PC-3 (cell line): ENCODE data around the gene USP17L12. TPM values are rescaled to one million over a fixed set of nuclear protein-coding genes. Genes with fewer than 3 reads are reported as not detected.
"Not testable (repeated sequence)": the region's sequence is repeated elsewhere in the genome, so short reads cannot be mapped to it uniquely, and the experiment has no call there.

Experiments used
- ATAC-seq: fragments of 200-7000 bp; cut with Tn5 transposase; 2 replicates; pipeline ENCODE4 v1.9.1; 2020; ENCODE audit warnings: mild to moderate bottlenecking, moderate library complexity
- Bru-seq: library from RNA; stranded (reverse); fragments of 400-500 nt; gene quantifications from one replicate; lab custom pipeline; 2021; lab: Mats Ljungman, UMichigan
- BruChase-seq, 2 experiments: library from RNA; stranded (reverse); fragments of 400-500 nt; gene quantifications; one replicate each; lab custom pipeline; 2021; lab: Mats Ljungman, UMichigan
- BruUV-seq: library from RNA; stranded (reverse); fragments of 400-500 nt; replicated peaks from 2 replicates; lab custom pipeline; 2021; lab: Mats Ljungman, UMichigan
- CTCF ChIA-PET: fragments of 300-600 bp; sonication (Branson Sonifier 250); formaldehyde crosslinking; loops from one replicate; lab custom pipeline; 2022; ENCODE audit warnings: antibody characterized with exemption; lab: Charles Lee
- POLR2A ChIA-PET: fragments of 300-600 bp; sonication (Branson Sonifier 250); formaldehyde crosslinking; loops from one replicate; lab custom pipeline; 2022; ENCODE audit warnings: antibody characterized with exemption; ENCODE audit not compliant: unreplicated experiment; lab: Charles Lee
- DNase-seq: peaks from one replicate; pipeline ENCODE4 v3.0.0-alpha.2; 2015
- H2AFZ ChIP-seq: fragments of 300-600 bp; sonication (generic); 2 replicates; pipeline ENCODE4 v1.6.0; 2016; ENCODE audit warnings: antibody characterized with exemption, low read length
- H3F3A ChIP-seq: fragments of 300-600 bp; sonication (generic); one replicate; pipeline ENCODE4 v1.6.0; 2017; ENCODE audit warnings: antibody characterized with exemption, low read length, control low read depth, mild to moderate bottlenecking; ENCODE audit not compliant: unreplicated experiment
- H3K27ac ChIP-seq: fragments of 300-600 bp; sonication (generic); 2 replicates; pipeline ENCODE4 v1.5.1; 2016; ENCODE audit warnings: mild to moderate bottlenecking, low read length
- H3K27me3 ChIP-seq: fragments of 300-600 bp; sonication (generic); 2 replicates; pipeline ENCODE4 v1.6.1; 2016; ENCODE audit warnings: low read length, mixed read lengths
- H3K36me3 ChIP-seq: fragments of 300-600 bp; sonication (generic); 2 replicates; pipeline ENCODE4 v1.6.1; 2016; ENCODE audit warnings: low read depth, mixed run types, low read length, mixed read lengths
- H3K4me1 ChIP-seq: fragments of 300-600 bp; sonication (generic); 2 replicates; pipeline ENCODE4 v1.5.1; 2016; ENCODE audit warnings: low read length; ENCODE audit not compliant: insufficient read depth
- H3K4me2 ChIP-seq: fragments of 300-600 bp; sonication (generic); 2 replicates; pipeline ENCODE4 v1.6.0; 2016; ENCODE audit warnings: low read length
- H3K4me3 ChIP-seq: fragments of 300-600 bp; sonication (generic); 2 replicates; pipeline ENCODE4 v1.5.1; 2016; ENCODE audit warnings: mild to moderate bottlenecking, low read length, mixed read lengths
- H3K79me2 ChIP-seq: fragments of 300-600 bp; sonication (generic); 2 replicates; pipeline ENCODE4 v1.6.1; 2017; ENCODE audit warnings: low read length, mixed read lengths
- H3K9ac ChIP-seq: fragments of 300-600 bp; sonication (generic); 2 replicates; pipeline ENCODE4 v1.6.0; 2016; ENCODE audit warnings: mild to moderate bottlenecking, low read length
- H3K9me2 ChIP-seq: fragments of 300-600 bp; sonication (generic); replicated peaks from 2 replicates; pipeline ENCODE4 v1.6.1; 2016; ENCODE audit warnings: mixed run types, low read length, mixed read lengths
- H3K9me3 ChIP-seq: fragments of 300-600 bp; sonication (generic); 2 replicates; pipeline ENCODE4 v1.6.1; 2016; ENCODE audit warnings: low read length, mixed read lengths
- H4K20me1 ChIP-seq: fragments of 300-600 bp; sonication (generic); 2 replicates; pipeline ENCODE4 v1.6.1; 2016; ENCODE audit warnings: low read length, mixed read lengths
- intact Hi-C: fragments of 100-400 bp; cut with micrococcal nuclease; formaldehyde crosslinking; loops from 2 replicates; pipeline ENCODE4 v1.9.0; 2023
- long read RNA-seq: library from polyadenylated mRNA; unstranded; transcript quantifications from one replicate; pipeline ENCODE4 v2.0.0, GENCODE V29; 2021; ENCODE audit not compliant: unreplicated experiment
- total RNA-seq: library from RNA; depleted of rRNA; stranded (reverse); fragments of >200 nt; gene quantifications from 2 replicates; pipeline ENCODE4 v1.2.3, GENCODE V29; 2014; rRNA removed

Gene USP17L12, protein sequence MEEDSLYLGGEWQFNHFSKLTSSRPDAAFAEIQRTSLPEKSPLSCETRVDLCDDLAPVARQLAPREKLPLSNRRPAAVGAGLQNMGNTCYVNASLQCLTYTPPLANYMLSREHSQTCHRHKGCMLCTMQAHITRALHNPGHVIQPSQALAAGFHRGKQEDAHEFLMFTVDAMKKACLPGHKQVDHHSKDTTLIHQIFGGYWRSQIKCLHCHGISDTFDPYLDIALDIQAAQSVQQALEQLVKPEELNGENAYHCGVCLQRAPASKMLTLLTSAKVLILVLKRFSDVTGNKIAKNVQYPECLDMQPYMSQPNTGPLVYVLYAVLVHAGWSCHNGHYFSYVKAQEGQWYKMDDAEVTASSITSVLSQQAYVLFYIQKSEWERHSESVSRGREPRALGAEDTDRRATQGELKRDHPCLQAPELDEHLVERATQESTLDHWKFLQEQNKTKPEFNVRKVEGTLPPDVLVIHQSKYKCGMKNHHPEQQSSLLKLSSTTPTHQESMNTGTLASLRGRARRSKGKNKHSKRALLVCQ
- total RNA-seq (not detected in 2 replicates), Bru-seq, nascent RNA (not detected), BruChase-seq, experiment 1, labeled RNA remaining after a 6-hour chase (not detected), BruChase-seq, experiment 2, labeled RNA remaining after a 2-hour chase (not detected)
- long read RNA-seq = 0 reads

DNA sequence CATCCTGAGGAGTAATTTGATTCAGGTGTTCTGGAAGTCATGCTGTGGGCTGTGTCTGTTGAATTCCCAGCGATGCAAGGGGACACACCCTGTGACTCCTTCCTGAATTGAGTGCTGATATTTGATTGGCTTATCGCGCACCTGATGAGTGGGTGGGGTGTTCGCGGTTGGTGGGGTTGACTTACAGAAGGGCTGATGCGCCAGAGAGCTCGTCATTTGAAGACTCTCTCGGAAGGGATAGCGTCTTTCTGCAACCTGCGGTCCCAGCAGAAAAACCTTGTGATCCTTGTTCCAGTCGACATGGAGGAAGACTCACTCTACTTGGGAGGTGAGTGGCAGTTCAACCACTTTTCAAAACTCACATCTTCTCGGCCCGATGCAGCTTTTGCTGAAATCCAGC is at the start of gene USP17L12:
USP17L12 (plus strand) TSS at position 301 of the 400 bp plus-strand sequence; CDS start at position 301, 0 bp downstream.
- ATAC-seq, CTCF ChIA-PET, H3F3A ChIP-seq, H3K27ac ChIP-seq, H3K36me3 ChIP-seq, POLR2A ChIA-PET, intact Hi-C loops, H3K27me3 ChIP-seq, H3K79me2 ChIP-seq, BruUV-seq, H3K4me2 ChIP-seq, DNase-seq, H3K9ac ChIP-seq, H3K4me3 ChIP-seq, H4K20me1 ChIP-seq, H2AFZ ChIP-seq, H3K9me3 ChIP-seq, H3K9me2 ChIP-seq, H3K4me1 ChIP-seq: not testable (repeated sequence)

DNA sequence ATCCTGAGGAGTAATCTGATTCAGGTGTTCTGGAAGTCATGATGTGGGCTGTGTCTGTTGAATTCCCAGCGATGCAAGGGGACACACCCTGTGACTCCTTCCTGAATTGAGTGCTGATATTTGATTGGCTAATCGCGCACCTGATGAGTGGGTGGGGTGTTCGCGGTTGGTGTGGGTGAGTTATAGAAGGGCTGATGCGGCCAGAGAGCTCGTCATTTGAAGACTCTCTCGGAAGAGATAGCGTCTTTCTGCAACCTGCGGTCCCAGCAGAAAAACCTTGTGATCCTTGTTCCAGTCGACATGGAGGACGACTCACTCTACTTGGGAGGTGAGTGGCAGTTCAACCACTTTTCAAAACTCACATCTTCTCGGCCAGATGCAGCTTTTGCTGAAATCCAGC is 9.6 kb upstream of the USP17L12 start, which contains the start of gene USP17L10:
USP17L10 (plus strand) TSS at position 301 of the 400 bp plus-strand sequence; CDS start at position 301, 0 bp downstream.
- H3F3A ChIP-seq, H3K9ac ChIP-seq, POLR2A ChIA-PET, H3K27ac ChIP-seq, BruUV-seq, H3K27me3 ChIP-seq, H3K4me1 ChIP-seq, CTCF ChIA-PET, H3K36me3 ChIP-seq, H2AFZ ChIP-seq, DNase-seq, H3K4me3 ChIP-seq, H3K9me3 ChIP-seq, H3K4me2 ChIP-seq, ATAC-seq, H3K79me2 ChIP-seq, H4K20me1 ChIP-seq, H3K9me2 ChIP-seq, intact Hi-C loops: not testable (repeated sequence)

DNA sequence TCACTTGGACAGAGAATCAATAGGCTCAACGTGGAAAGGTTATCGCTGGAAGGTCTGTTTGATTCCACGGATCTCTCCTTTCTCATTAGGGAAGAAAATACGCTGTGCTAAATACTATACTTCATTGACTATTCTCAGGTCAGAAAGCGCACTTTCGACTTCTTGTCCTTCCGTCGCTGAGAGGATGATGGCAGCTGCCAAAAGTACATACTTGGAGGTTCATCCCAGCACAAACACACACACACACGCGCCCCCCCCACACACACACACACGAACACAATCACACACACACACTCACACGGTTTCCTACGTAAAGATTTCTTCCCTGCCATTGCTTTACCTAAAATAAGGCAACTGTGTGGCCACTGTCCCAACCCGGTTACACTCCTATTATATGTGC is 5.3 kb upstream of the USP17L12 start:
- H3K79me2 ChIP-seq, H2AFZ ChIP-seq, POLR2A ChIA-PET, BruUV-seq, H3K9me2 ChIP-seq, H3K4me2 ChIP-seq, H4K20me1 ChIP-seq, H3K4me3 ChIP-seq, DNase-seq, H3K27ac ChIP-seq, intact Hi-C loops, H3K36me3 ChIP-seq, H3K27me3 ChIP-seq, H3K9ac ChIP-seq, H3F3A ChIP-seq, H3K9me3 ChIP-seq, H3K4me1 ChIP-seq, ATAC-seq, CTCF ChIA-PET: not testable (repeated sequence)

DNA sequence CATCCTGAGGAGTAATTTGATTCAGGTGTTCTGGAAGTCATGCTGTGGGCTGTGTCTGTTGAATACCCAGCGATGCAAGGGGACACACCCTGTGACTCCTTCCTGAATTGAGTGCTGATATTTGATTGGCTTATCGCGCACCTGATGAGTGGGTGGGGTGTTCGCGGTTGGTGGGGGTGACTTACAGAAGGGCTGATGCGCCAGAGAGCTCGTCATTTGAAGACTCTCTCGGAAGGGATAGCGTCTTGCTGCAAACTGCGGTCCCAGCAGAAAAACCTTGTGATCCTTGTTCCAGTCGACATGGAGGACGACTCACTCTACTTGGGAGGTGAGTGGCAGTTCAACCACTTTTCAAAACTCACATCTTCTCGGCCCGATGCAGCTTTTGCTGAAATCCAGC is 4.8 kb upstream of the USP17L12 start, which contains the start of gene USP17L11:
USP17L11 (plus strand) TSS at position 301 of the 400 bp plus-strand sequence; CDS start at position 301, 0 bp downstream.
- H3K27me3 ChIP-seq, H2AFZ ChIP-seq, H3F3A ChIP-seq, H3K9me3 ChIP-seq, POLR2A ChIA-PET, CTCF ChIA-PET, H3K9me2 ChIP-seq, H3K27ac ChIP-seq, H3K36me3 ChIP-seq, H4K20me1 ChIP-seq, H3K4me3 ChIP-seq, H3K4me2 ChIP-seq, H3K4me1 ChIP-seq, ATAC-seq, H3K79me2 ChIP-seq, H3K9ac ChIP-seq, intact Hi-C loops, DNase-seq, BruUV-seq: not testable (repeated sequence)

DNA sequence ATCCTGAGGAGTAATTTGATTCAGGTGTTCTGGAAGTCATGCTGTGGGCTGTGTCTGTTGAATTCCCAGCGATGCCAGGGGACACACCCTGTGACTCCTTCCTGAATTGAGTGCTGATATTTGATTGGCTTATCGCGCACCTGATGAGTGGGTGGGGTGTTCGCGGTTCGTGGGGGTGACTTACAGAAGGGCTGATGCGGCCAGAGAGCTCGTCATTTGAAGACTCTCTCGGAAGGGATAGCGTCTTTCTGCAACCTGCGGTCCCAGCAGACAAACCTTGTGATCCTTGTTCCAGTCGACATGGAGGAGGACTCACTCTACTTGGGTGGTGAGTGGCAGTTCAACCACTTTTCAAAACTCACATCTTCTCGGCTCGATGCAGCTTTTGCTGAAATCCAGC is 4.6 kb downstream of the USP17L12 start, which contains the start of gene USP17L13:
USP17L13 (plus strand) TSS at position 301 of the 400 bp plus-strand sequence; CDS start at position 301, 0 bp downstream.
- H3K36me3 ChIP-seq, H3K4me3 ChIP-seq, H3K4me1 ChIP-seq, H3K79me2 ChIP-seq, H3K27ac ChIP-seq, H3K9me2 ChIP-seq, BruUV-seq, H3K9me3 ChIP-seq, H2AFZ ChIP-seq, H4K20me1 ChIP-seq, H3K27me3 ChIP-seq, POLR2A ChIA-PET, intact Hi-C loops, H3K9ac ChIP-seq, CTCF ChIA-PET, H3K4me2 ChIP-seq, ATAC-seq, DNase-seq, H3F3A ChIP-seq: not testable (repeated sequence)

DNA sequence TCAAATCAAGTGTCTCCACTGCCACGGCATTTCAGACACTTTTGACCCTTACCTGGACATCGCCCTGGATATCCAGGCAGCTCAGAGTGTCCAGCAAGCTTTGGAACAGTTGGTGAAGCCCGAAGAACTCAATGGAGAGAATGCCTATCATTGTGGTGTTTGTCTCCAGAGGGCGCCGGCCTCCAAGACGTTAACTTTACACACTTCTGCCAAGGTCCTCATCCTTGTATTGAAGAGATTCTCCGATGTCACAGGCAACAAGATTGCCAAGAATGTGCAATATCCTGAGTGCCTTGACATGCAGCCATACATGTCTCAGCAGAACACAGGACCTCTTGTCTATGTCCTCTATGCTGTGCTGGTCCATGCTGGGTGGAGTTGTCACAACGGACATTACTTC is 10.3 kb downstream of the USP17L12 start:
- H3F3A ChIP-seq, H3K9ac ChIP-seq, H3K4me1 ChIP-seq, H3K9me3 ChIP-seq, H2AFZ ChIP-seq, H3K27me3 ChIP-seq, intact Hi-C loops, CTCF ChIA-PET, POLR2A ChIA-PET, H3K27ac ChIP-seq, H3K36me3 ChIP-seq, H3K9me2 ChIP-seq, DNase-seq, H3K4me3 ChIP-seq, H3K4me2 ChIP-seq, ATAC-seq, H4K20me1 ChIP-seq, H3K79me2 ChIP-seq, BruUV-seq: not testable (repeated sequence)
